ES-I3 (cell line): ENCODE measurements around the gene PDE11A.

ENCODE experiments used
- H3K36me3 ChIP-seq: 2 replicates; pipeline ENCODE4 v1.6.1; 2013; ENCODE audit warnings: mild to moderate bottlenecking, low read length, control low read depth, moderate library complexity; ENCODE audit not compliant: insufficient read depth
- H3K4me1 ChIP-seq: 2 replicates; pipeline ENCODE4 v1.6.1; 2013; ENCODE audit warnings: mild to moderate bottlenecking, control low read depth, low read length; ENCODE audit not compliant: insufficient read depth
- H3K9ac ChIP-seq: 2 replicates; pipeline ENCODE4 v1.6.1; 2013; ENCODE audit warnings: low read depth, mild to moderate bottlenecking, low read length, moderate library complexity
- H3K9me3 ChIP-seq: 2 replicates; pipeline ENCODE4 v1.6.1; 2013; ENCODE audit warnings: mild to moderate bottlenecking, low read length, moderate library complexity; ENCODE audit not compliant: control insufficient read depth, insufficient read depth

PDE11A gene

DNA sequence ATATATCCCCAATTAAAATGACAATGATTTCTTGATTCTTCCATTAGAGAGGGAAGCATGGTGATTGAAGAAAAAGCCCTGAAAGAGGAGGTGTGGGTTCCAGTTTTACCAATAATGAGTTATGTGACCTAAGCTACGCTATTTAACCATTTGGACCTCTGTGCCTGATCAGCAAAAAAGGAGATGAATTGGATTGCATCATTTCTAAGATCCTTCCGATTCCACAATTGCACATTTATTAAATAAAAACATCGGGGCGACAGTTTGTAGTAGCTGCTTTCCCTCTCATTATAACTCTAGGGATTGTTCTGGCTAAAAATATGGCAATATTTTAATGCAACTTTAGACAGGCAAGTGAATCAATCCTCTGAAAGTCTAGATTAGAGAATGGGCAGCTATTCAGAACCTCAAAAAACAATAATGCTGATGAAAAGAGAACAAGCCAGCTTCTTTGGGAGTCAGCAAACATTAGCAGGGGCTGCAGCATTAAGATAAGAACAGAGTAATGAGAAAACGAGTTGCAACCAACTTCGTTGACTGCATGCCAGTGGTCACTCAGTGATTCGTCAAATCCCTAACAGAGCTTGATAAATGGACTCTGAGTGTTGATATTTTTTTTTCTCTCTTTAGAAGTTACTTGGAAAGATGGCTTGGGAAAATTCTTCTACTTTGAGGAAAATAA is 378.8 kb downstream of the PDE11A start:
- Histone ChIP-seq H3K9me3 (no peaks in the 10 kb centered on the region), H3K4me1 (no peaks in the 10 kb centered on the region), H3K9ac (no peak overlapping the region), H3K36me3 (no peaks in the 10 kb centered on the region)

DNA sequence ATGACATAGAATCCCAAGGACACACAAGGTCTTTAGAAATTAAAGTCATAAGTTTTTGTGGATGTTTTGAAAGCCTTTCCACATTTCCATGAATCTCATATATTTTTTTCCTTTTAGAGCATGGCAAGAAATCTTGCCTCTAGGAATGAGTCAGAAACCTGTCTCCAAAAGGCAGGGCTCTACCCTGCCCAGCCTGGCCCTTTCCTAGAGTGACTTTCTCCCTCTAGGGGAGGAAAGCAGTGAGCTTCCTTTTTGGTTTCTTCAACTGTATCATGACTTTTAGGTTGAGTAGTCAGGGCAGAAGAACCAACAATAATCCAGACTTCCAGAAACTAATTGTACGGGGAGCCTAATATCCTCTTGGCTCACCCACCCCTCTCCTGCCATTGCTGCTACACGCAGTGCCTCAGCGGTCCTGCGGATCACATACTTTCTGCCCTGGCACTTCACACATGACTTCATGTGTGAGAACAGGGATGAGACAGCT is 379.8 kb downstream of the PDE11A start:
- no peaks in the 10 kb centered on the region for H3K36me3 ChIP-seq

GRCh38 chr2:177692042-177692782 is 380.4 kb downstream of the PDE11A start:
- Histone ChIP-seq H3K9ac (no peak overlapping the region), H3K9me3 (no peaks in the 10 kb centered on the region)

More for the DNA sequence above, 379.8 kb downstream of the PDE11A start:
- Histone ChIP-seq H3K4me1 (no peaks in the 10 kb centered on the region), H3K9me3 (no peaks in the 10 kb centered on the region), H3K9ac (no peak overlapping the region)

DNA sequence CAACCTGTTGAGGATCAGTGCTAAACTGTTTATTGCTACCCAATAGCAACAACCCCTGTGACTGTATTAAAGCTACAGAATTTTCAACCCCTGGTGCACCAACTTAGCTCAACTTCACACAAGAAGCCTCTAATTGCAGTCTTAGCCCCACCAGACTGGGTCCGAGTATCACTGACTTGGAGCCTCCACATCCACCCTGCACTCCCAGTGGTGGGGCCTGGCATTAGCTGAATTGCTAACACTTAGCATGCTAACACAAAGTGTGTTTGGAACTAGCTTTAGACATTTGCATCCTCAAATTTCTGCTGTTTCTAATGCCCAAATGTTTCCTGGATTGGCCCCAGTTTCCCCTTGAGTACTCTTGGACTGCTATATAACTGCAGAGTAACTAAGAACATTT is 381.4 kb downstream of the PDE11A start:
- Histone ChIP-seq H3K9ac (no peak overlapping the region), H3K9me3 (no peaks in the 10 kb centered on the region), H3K36me3 (no peaks in the 10 kb centered on the region), H3K4me1 (no peaks in the 10 kb centered on the region)

More at GRCh38 chr2:177692042-177692782, 380.4 kb downstream of the PDE11A start:
- Histone ChIP-seq H3K36me3 (no peaks in the 10 kb centered on the region), H3K4me1 (no peaks in the 10 kb centered on the region)

- no peaks in the 10 kb centered on the region for H3K9me3 ChIP-seq
- H3K36me3 ChIP-seq: no peaks in the 10 kb centered on the region
- no peak overlapping the region for H3K9ac ChIP-seq
- no peaks in the 10 kb centered on the region for H3K4me1 ChIP-seq
Observed at GRCh38 chr2:177689623-177690022, 383.0 kb downstream of the PDE11A start.

- Histone ChIP-seq H3K9ac (no peak overlapping the region), H3K4me1 (no peaks in the 10 kb centered on the region), H3K9me3 (no peaks in the 10 kb centered on the region), H3K36me3 (no peaks in the 10 kb centered on the region)
Observed at GRCh38 chr2:177688844-177689243, 383.7 kb downstream of the PDE11A start.

GRCh38 chr2:177683661-177684069 is 388.9 kb downstream of the PDE11A start:
- no peaks in the 10 kb centered on the region for H3K9me3 ChIP-seq
- H3K9ac ChIP-seq: no peak overlapping the region
- no peaks in the 10 kb centered on the region for H3K36me3 ChIP-seq
- no peaks in the 10 kb centered on the region for H3K4me1 ChIP-seq

- H3K9ac ChIP-seq: no peak overlapping the region
- H3K4me1 ChIP-seq: no peaks in the 10 kb centered on the region
- no peaks in the 10 kb centered on the region for H3K9me3 ChIP-seq
- no peaks in the 10 kb centered on the region for H3K36me3 ChIP-seq
Observed at GRCh38 chr2:177682836-177683660, 389.5 kb downstream of the PDE11A start.

GRCh38 chr2:177682006-177682405 is 390.6 kb downstream of the PDE11A start:
- H3K9ac ChIP-seq: no peak overlapping the region
- no peaks in the 10 kb centered on the region for H3K9me3 ChIP-seq
- H3K36me3 ChIP-seq: no peaks in the 10 kb centered on the region
- no peaks in the 10 kb centered on the region for H3K4me1 ChIP-seq

GRCh38 chr2:177680866-177681712 is 391.5 kb downstream of the PDE11A start:
- no peaks in the 10 kb centered on the region for H3K36me3 ChIP-seq
- H3K9me3 ChIP-seq: no peaks in the 10 kb centered on the region
- no peaks in the 10 kb centered on the region for H3K4me1 ChIP-seq
- H3K9ac ChIP-seq: no peak overlapping the region

DNA sequence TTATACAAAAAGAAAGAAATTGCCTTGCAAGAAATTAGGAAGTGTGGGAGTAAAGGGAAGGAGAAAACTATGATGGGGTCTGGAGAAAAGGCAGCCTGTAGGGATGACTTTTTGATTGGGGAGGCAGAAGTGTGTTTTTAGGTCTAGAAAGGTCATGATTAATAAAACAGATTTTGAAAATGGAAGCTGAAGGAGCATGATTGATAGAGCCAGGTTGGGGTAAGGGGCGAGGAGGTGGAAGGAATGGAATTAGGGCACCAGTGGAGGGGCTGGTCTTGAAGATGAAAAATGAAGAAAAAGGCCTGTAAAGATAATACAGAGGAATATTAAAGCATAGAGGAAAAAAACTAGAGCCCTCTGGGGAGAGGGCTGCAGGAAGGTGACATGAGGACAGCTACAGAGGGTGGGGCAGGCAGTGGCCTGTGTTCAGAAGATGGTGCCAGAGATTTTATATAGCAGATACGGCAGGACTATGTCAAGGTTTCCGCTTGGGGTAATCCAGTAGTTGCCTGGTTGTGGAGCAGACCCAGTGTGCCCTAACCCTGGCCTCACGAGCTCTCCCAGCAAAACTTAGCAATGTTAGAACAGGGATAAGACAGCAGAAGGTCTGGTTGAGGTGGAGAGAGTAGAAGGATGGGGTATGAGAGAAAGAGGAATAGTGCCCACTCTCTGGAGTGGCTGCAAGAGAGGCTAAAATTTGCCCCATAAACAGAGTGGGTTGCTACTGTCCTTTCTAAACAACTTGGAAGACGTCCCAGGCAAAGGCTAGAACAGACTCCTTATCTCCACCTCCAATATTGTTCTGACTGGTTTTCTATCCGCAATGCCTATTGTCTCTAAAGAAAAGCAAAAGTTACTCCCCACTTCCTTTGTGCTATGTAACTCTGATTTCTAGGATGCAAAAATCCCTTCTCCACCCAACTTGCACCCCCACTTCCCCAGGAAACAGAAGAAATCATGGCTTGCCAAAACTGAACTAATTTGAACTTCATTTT is 392.7 kb downstream of the PDE11A start:
- Histone ChIP-seq H3K36me3 (no peaks in the 10 kb centered on the region), H3K4me1 (no peaks in the 10 kb centered on the region), H3K9ac (no peak overlapping the region), H3K9me3 (no peaks in the 10 kb centered on the region)

GRCh38 chr2:177678939-177679338 is 393.6 kb downstream of the PDE11A start:
- H3K9ac ChIP-seq: no peak overlapping the region
- no peaks in the 10 kb centered on the region for H3K9me3 ChIP-seq
- H3K4me1 ChIP-seq: no peaks in the 10 kb centered on the region
- no peaks in the 10 kb centered on the region for H3K36me3 ChIP-seq

DNA sequence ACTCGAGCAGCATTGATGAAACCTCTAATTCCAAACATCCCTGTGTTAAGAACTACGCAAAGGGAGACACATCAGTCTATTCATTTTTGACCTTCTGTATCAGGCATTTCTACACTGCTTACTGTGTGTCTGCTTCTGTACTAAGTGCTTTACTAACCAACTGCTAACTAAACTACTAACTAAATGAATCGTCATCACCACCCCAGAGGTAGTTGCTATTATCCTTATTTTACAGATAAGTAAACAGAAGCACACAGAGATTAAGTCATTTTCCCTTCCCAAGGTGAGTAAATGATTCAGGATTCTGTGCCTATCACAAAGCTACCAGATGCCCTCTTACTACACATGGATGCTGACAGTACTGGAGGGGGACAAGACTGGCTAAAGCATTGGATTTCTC is 395.9 kb downstream of the PDE11A start:
- Histone ChIP-seq H3K9ac (no peak overlapping the region), H3K9me3 (no peaks in the 10 kb centered on the region), H3K4me1 (no peaks in the 10 kb centered on the region), H3K36me3 (no peaks in the 10 kb centered on the region)
